PC-9 (cell line): ENCODE measurements around the gene LRCH4. TPM values are rescaled to one million over a fixed set of nuclear protein-coding genes. Genes with fewer than 3 reads are reported as not detected.

Experiments used
- BruUV-seq: library from RNA; stranded (reverse); fragments of 400-500 nt; replicated peaks from 2 replicates; lab custom pipeline; 2021; lab: Mats Ljungman, UMichigan
- CTCF ChIA-PET: fragments of 300-600 bp; sonication (Branson Sonifier 250); formaldehyde crosslinking; loops from one replicate; lab custom pipeline; 2022; ENCODE audit warnings: antibody characterized with exemption; lab: Charles Lee
- POLR2A ChIA-PET: fragments of 300-600 bp; sonication (Branson Sonifier 250); formaldehyde crosslinking; loops from one replicate; lab custom pipeline; 2022; ENCODE audit warnings: antibody characterized with exemption; ENCODE audit not compliant: unreplicated experiment; lab: Charles Lee
- DNase-seq, 2 experiments: peaks; one replicate each; pipeline versions ENCODE4 v3.0.0 to v3.0.0-alpha.2; 2015 to 2022; ENCODE audit warnings: mixed read lengths in 1 of 2
- H2AFZ ChIP-seq: fragments of 200-600 bp; sonication (generic); 2 replicates; pipeline ENCODE4 v1.8.1; 2017; ENCODE audit warnings: antibody characterized with exemption
- H3F3A ChIP-seq: fragments of 200-600 bp; sonication (generic); 2 replicates; pipeline ENCODE4 v1.8.1; 2017; ENCODE audit warnings: antibody characterized with exemption, mild to moderate bottlenecking, low read depth; ENCODE audit not compliant: insufficient read depth
- H3K27ac ChIP-seq: fragments of 200-600 bp; sonication (generic); 2 replicates; pipeline ENCODE4 v1.6.1; 2016; ENCODE audit warnings: mixed run types
- H3K27me3 ChIP-seq: fragments of 200-600 bp; sonication (generic); 2 replicates; pipeline ENCODE4 v1.6.1; 2016; ENCODE audit warnings: low read depth, mixed run types; ENCODE audit not compliant: insufficient read depth
- H3K36me3 ChIP-seq: fragments of 200-600 bp; sonication (generic); 2 replicates; pipeline ENCODE4 v1.6.1; 2016; ENCODE audit warnings: low read depth, mixed run types
- H3K4me1 ChIP-seq: fragments of 200-600 bp; sonication (generic); replicated peaks from 2 replicates; pipeline ENCODE4 v1.6.1; 2016; ENCODE audit warnings: mixed run types; ENCODE audit not compliant: insufficient read depth
- H3K4me2 ChIP-seq: fragments of 200-600 bp; sonication (generic); 2 replicates; pipeline ENCODE4 v1.6.1; 2017; ENCODE audit warnings: mixed run types
- H3K4me3 ChIP-seq: fragments of 200-600 bp; sonication (generic); 2 replicates; pipeline ENCODE4 v1.6.1; 2016; ENCODE audit warnings: mixed run types
- H3K79me2 ChIP-seq: fragments of 200-600 bp; sonication (generic); 2 replicates; pipeline ENCODE4 v1.6.1; 2017; ENCODE audit warnings: low read depth, mixed run types
- H3K9me2 ChIP-seq: fragments of 200-600 bp; sonication (generic); 2 replicates; pipeline ENCODE4 v1.8.1; 2017; ENCODE audit warnings: mild to moderate bottlenecking; ENCODE audit not compliant: insufficient read depth
- H3K9me3 ChIP-seq: fragments of 200-600 bp; sonication (generic); 2 replicates; pipeline ENCODE4 v1.8.1; 2016; ENCODE audit warnings: low read depth; ENCODE audit not compliant: insufficient read depth
- H4K20me1 ChIP-seq: fragments of 200-600 bp; sonication (generic); 2 replicates; pipeline ENCODE4 v1.8.1; 2017; ENCODE audit not compliant: insufficient read depth
- EZH2 ChIP-seq: fragments of 200-600 bp; sonication (generic); IDR thresholded peaks from 2 replicates; pipeline ENCODE4 v1.8.0; 2017; ENCODE audit warnings: antibody characterized with exemption, low read depth
- intact Hi-C: fragments of 100-400 bp; cut with micrococcal nuclease; formaldehyde crosslinking; loops from one replicate; pipeline ENCODE4 v1.10.0; 2022; ENCODE audit not compliant: unreplicated experiment
- total RNA-seq: library from RNA; stranded (reverse); gene quantifications from 2 replicates; pipeline ENCODE4 v1.2.3, GENCODE V29; 2021
- TF ChIP-seq, protein P1 (sequence below): fragments of 200-600 bp; sonication (generic); conservative IDR thresholded peaks from 2 replicates; pipeline ENCODE4 v1.6.1; 2017; ENCODE audit warnings: mixed run types, antibody characterized with exemption, mild to moderate bottlenecking, moderate library complexity

LRCH4 gene
- total RNA-seq, 1 experiment from 2014 or later, result 89.6 TPM

DNA sequence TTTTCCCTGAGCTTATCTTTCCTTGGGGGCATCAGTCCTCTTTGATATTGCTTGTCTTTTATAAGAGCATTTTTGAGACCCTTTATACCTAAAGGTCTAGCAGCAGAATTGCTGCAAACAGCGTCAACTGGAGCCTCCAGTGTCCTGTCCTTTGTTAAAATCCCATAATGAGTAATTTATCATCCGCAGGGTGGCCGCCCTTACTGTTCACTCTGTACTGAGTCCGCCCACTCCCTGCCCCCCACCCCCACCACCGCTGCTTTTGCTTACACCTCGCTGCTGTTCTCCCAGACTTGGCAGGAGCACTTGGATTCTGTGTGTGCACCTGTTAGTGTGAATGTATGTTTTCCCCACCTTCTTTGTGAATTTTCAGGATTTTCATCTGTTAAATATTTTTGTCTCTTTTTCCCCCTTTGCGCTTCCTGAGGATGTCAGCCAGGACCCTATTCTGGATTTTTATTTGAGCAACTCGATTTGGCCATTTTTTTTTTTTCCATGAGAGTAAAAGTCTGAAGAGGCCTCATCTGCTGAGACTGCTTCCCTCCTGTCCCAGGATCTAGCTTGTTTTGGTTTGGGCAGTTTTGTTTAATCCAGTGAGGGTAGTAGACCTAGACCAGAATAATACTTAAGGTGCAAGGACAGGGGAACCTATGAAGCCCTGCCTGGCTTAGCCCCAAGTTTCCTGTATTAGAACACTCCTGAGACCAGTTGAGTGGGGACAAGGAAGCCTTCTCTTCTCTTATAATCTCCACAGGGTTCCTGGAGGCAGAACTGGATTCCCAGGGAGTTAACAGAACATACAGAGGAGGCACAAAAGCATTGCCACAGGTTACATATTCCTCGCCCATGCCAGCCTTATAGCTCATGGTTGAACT lies 38.8 kb downstream of the LRCH4 start:
- H3K79me2 ChIP-seq, result peaks cover 48% of the 10 kb centered on the region
- H3K9me3 ChIP-seq, result no peaks in the 10 kb centered on the region
- no peaks in the 10 kb centered on the region for H4K20me1 ChIP-seq
- no peak overlapping the region for H2AFZ ChIP-seq
- H3K27me3 ChIP-seq, result no peaks in the 10 kb centered on the region
- peaks cover 68% of the 10 kb centered on the region for H3K4me1 ChIP-seq
- peaks cover 71% of the 10 kb centered on the region for H3F3A ChIP-seq
- H3K36me3 ChIP-seq, result no peaks in the 10 kb centered on the region; the same call in 1 of the 2 replicates
- TF ChIP-seq, protein P1, sequence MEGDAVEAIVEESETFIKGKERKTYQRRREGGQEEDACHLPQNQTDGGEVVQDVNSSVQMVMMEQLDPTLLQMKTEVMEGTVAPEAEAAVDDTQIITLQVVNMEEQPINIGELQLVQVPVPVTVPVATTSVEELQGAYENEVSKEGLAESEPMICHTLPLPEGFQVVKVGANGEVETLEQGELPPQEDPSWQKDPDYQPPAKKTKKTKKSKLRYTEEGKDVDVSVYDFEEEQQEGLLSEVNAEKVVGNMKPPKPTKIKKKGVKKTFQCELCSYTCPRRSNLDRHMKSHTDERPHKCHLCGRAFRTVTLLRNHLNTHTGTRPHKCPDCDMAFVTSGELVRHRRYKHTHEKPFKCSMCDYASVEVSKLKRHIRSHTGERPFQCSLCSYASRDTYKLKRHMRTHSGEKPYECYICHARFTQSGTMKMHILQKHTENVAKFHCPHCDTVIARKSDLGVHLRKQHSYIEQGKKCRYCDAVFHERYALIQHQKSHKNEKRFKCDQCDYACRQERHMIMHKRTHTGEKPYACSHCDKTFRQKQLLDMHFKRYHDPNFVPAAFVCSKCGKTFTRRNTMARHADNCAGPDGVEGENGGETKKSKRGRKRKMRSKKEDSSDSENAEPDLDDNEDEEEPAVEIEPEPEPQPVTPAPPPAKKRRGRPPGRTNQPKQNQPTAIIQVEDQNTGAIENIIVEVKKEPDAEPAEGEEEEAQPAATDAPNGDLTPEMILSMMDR, result no peak
- TF ChIP-seq EZH2, result no peak
- H3K4me3 ChIP-seq, result peak overlapping the region; percentile 33; the same call in 1 of the 2 replicates
- CTCF ChIA-PET, result interaction anchor here (0.7 to 1.5 kb wide), 3 partner anchors 12 to 1920 kb away, joined by 3 to 4 read pairs (median 3); no protein-coding TSS in a partner anchor
- H3K27ac ChIP-seq, result peak overlapping the region; percentile 98
- POLR2A ChIA-PET, result interaction anchor here (0.5 to 1.0 kb wide), 2 partner anchors 31 to 119 kb away, joined by 4 to 5 read pairs; partner anchors contain the start of gene ZCWPW1
- no TSS peak for BruUV-seq
- no peak for DNase-seq
- intact Hi-C loops, result no loop called here
- no peaks in the 10 kb centered on the region for H3K9me2 ChIP-seq
- H3K4me2 ChIP-seq, result peak overlapping the region; percentile 76

DNA sequence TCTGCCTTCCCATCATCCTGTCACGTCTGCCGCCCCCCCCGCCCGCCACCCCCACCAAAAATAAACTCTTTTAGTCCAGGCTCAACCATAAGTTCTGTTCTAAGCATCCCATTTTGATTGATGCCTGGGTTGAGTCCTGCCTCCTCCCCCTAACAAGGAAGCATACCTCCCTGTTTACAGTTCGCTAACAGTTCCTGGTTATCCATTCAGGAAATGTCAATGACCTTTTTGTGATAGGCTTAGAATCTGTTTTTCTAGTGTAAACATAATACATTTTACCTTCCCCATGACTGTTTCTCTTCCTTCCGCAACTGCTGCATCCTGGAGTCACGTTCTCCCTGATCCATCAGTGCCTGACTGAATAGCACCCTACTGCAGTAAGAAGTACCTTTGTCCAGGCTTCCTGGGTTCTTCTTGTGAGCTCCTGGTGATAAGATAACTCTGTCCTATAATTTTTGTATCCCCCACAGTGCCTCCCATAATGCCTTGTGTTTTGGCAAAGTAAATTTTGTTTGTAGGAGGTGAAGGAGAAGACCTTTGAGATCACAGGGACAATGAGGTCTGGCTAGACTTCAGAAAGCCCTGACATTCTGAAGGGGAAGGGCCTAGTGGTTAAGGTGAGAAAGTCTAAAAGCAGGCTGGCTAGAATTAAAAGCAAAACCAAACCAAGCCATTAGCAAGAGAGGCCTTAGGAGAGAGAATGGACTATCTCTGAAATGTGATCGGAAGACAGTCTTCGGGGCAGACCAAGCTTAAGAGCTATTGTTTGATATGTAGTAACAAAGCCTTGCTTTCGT lies 39.6 kb downstream of the LRCH4 start:
- ChIA-PET CTCF (interaction anchor here (0.7 to 1.5 kb wide), 4 partner anchors 13 to 1921 kb away, joined by 3 to 4 read pairs (median 3); no protein-coding TSS in a partner anchor), POLR2A (interaction anchor here (0.5 to 1.4 kb wide), 6 partner anchors 30 to 1291 kb away, joined by 3 to 15 read pairs (median 4); partner anchors contain the start of genes FBXO24, LRCH4, MEPCE and ZCWPW1)
- Histone ChIP-seq H3K4me1 (peaks cover 77% of the 10 kb centered on the region), H3K27me3 (no peaks in the 10 kb centered on the region), H3F3A (peaks cover 72% of the 10 kb centered on the region), H3K36me3 (no peaks in the 10 kb centered on the region; the same call in 1 of the 2 replicates), H3K27ac (peak overlapping the region; percentile 98), H3K9me2 (no peaks in the 10 kb centered on the region), H3K4me2 (peak overlapping the region; percentile 76), H3K4me3 (peak overlapping the region; percentile 33; the same call in 1 of the 2 replicates), H2AFZ (peak overlapping the region; percentile 49; the same call in 1 of the 2 replicates), H3K79me2 (peaks cover 56% of the 10 kb centered on the region), H3K9me3 (no peaks in the 10 kb centered on the region), H4K20me1 (no peaks in the 10 kb centered on the region)
- DNase-seq, result peak; percentile 14 to 90
- intact Hi-C loops, result no loop called here
- BruUV-seq, result TSS peak; percentile 21
- TF ChIP-seq EZH2, result no peak
- TF ChIP-seq, protein P1, result no peak
